ENCODE data around the gene LHFPL6. TPM values are rescaled to one million over a fixed set of nuclear protein-coding genes. Genes with fewer than 3 reads are reported as not detected.
A peak's percentile ranks its signal among the peaks of the same experiment; 100 is the strongest.

Gene LHFPL6
- total RNA-seq, 4 donors from 2014 or later, result 113 to 177 (median 146) TPM

DNA sequence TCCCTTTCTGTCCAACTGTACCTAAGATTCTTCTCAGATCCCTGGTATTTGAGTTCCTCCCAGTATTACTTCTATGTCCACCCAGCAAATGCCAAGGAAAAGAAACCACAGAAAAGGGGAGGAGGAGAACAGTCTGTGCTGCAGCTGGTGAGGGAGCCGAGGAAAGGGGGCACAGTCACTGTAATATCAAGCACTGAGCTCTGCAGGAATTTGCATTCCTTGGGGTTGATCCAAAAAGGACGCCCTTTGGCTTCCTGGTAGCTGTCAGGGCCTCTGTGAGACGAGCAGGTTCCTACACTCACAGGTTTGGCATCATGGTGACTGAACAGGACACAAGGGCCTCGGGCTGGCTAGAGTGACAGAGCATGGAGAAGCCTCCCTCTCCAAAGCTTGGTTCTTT lies 291.4 kb downstream of the LHFPL6 start:
- H3K27me3 ChIP-seq, result no peaks in the 10 kb centered on the region
- H3K4me3 ChIP-seq, result no peak overlapping the region
- peaks cover 0 to 23% (median 1%) of the 10 kb centered on the region in 4 donors for H3K4me1 ChIP-seq
- H3K36me3 ChIP-seq, result no peaks in the 10 kb centered on the region
- H3K9me3 ChIP-seq, result no peaks in the 10 kb centered on the region
- 47 to 53% methylated on average over 4 of the region's 4 CpGs for WGBS, 2 donors
- peak overlapping the region in 1 of 4 donors; percentile 8 for H3K27ac ChIP-seq
- DNase-seq (ENCODE audit: low spot score in 2 of 2), result no peak
- no peak for TF ChIP-seq POLR2A (IDR thresholded peaks at IDR 0.05)
- peak in 1 of 2 donors; percentile 25 for TF ChIP-seq EP300 (IDR thresholded peaks at IDR 0.05)

- H3K27me3 ChIP-seq, result no peaks in the 10 kb centered on the region
- DNase-seq (ENCODE audit: low spot score in 2 of 2), result no peak
- H3K27ac ChIP-seq, result no peak overlapping the region
- peaks cover 0 to 16% (median 0%) of the 10 kb centered on the region in 4 donors for H3K4me1 ChIP-seq
- WGBS, 2 donors, result 54 to 63% methylated on average over 4 of the region's 4 CpGs
- H3K36me3 ChIP-seq, result no peaks in the 10 kb centered on the region
- TF ChIP-seq CTCF (IDR thresholded peaks at IDR 0.05), result no peak
- TF ChIP-seq EP300 (IDR thresholded peaks at IDR 0.05), result no peak
- no peak for TF ChIP-seq POLR2A (IDR thresholded peaks at IDR 0.05)
- H3K9me3 ChIP-seq, result no peaks in the 10 kb centered on the region
- no peak overlapping the region for H3K4me3 ChIP-seq
Measured at GRCh38 chr13:39310961-39311360, 292.0 kb downstream of the LHFPL6 start.

DNA sequence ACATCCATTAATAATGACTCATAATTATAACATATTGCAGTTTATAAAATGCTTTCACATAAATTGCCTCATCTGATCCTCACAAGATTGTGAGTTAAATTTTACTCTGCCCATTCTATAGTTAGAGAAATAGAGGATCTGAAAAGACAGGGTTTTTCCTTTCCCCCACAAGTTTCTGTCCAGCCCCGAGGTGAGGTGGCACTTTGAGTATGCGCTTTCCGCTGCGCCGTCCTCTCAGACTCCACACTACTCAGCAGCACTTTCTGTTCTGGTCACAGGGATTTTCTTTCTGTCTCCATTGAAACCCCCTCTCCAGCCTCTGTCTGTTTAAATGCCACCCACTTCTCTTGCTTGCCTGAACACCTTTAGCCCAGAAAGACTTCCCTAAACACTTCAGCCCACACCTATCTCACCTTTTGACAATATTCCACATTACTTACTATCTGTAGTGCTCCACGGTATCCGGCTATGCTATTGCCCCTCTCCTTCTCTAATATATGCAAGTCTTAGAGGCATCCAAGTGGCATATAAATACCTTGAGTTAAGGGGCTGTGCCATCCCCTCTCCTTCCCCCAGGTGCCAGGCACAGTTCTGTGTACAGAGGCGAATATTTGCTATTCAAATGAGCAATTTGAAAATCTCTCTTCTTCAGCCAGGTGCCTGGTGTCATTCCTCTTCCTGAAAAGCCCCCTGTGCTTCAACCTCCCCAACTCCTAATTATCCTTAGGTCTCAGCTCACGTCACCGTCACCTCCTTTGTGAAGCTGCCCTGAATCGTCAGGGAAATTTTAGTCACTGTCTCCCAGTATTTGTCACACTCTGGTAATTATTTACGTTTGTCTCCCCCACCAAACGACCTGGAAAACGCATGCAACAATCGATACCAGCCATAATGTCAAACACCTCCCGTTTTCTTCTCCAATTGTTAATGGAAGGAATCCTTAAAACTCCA lies 296.1 kb downstream of the LHFPL6 start:
- no peaks in the 10 kb centered on the region for H3K36me3 ChIP-seq
- no peaks in the 10 kb centered on the region for H3K9me3 ChIP-seq
- H3K4me1 ChIP-seq, result peaks cover 0 to 15% (median 0%) of the 10 kb centered on the region in 4 donors
- TF ChIP-seq POLR2A (IDR thresholded peaks at IDR 0.05), result no peak
- TF ChIP-seq EP300 (IDR thresholded peaks at IDR 0.05), result no peak
- TF ChIP-seq CTCF (IDR thresholded peaks at IDR 0.05), result no peak
- H3K27ac ChIP-seq, result no peak overlapping the region
- no peak overlapping the region for H3K4me3 ChIP-seq
- H3K27me3 ChIP-seq, result no peaks in the 10 kb centered on the region
- no peak for DNase-seq (ENCODE audit: low spot score in 2 of 2)
- 77 to 79% methylated on average over 16 of the region's 16 CpGs for WGBS, 2 donors

- Histone ChIP-seq H3K36me3 (no peaks in the 10 kb centered on the region), H3K4me3 (no peak overlapping the region), H3K27ac (no peak overlapping the region), H3K27me3 (no peaks in the 10 kb centered on the region), H3K4me1 (no peaks in the 10 kb centered on the region), H3K9me3 (no peaks in the 10 kb centered on the region)
- no peak for TF ChIP-seq CTCF (IDR thresholded peaks at IDR 0.05)
- TF ChIP-seq POLR2A (IDR thresholded peaks at IDR 0.05), result no peak
- no peak for TF ChIP-seq EP300 (IDR thresholded peaks at IDR 0.05)
- WGBS, 2 donors, result 56 to 59% methylated on average over 3 of the region's 3 CpGs
- DNase-seq (ENCODE audit: low spot score in 2 of 2), result no peak
Measured at GRCh38 chr13:39302820-39303219, 300.2 kb downstream of the LHFPL6 start.

DNA sequence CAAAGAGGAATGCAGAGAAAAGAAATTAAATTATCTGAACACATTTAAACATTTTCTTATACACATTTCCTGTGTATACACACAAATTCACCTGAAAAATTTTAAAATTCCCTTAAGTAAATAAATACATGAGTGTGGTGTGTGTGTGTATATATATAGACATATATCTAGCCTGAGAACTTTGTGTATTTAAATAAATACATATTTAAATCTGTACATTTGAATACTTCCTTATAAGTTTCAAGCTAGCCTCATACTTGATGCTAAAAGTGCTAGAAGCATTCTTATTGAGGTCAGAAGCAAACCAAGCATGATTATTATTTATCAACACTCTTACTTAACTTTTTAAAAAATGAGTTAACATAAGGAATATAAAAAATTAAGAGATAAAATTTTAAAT lies 304.0 kb downstream of the LHFPL6 start:
- H3K4me1 ChIP-seq, result no peaks in the 10 kb centered on the region
- H3K36me3 ChIP-seq, result no peaks in the 10 kb centered on the region
- no peaks in the 10 kb centered on the region for H3K27me3 ChIP-seq
- TF ChIP-seq EP300 (IDR thresholded peaks at IDR 0.05), result no peak
- TF ChIP-seq POLR2A (IDR thresholded peaks at IDR 0.05), result no peak
- DNase-seq (ENCODE audit: low spot score in 2 of 2), result no peak
- no peak overlapping the region for H3K4me3 ChIP-seq
- H3K9me3 ChIP-seq, result peaks cover 0 to 5% (median 0%) of the 10 kb centered on the region in 4 donors
- no peak overlapping the region for H3K27ac ChIP-seq

DNA sequence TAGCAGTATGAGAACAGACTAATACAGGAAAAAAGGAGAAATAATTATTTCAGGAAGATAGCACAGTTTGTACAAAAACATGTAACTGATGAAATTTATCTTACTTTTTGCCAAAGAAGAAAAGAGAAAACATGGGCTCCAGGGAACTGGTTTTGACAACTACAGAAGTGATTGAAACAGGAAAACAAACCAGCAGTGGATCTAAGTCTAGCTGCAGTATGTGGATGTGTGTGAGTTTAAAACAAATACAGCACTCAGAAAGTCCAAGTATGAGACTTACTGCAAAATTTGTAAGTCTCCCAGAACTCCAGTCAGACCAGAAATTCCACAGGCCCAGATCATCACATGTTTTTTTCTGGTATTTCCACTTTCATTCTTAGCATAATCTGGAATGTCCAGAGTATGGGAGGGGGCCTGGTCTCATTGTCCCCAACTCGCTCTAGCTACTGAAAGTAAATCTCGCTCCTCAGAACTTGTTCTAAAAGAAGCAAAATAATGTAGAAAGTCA lies 305.3 kb downstream of the LHFPL6 start:
- peak overlapping the region in 2 of 4 donors; percentile 33 to 66 for H3K27ac ChIP-seq
- WGBS, 2 donors, result 49 to 62% methylated on average over 2 of the region's 2 CpGs
- H3K9me3 ChIP-seq, result peaks cover 0 to 5% (median 0%) of the 10 kb centered on the region in 4 donors
- H3K36me3 ChIP-seq, result no peaks in the 10 kb centered on the region
- no peak overlapping the region for H3K4me3 ChIP-seq
- H3K4me1 ChIP-seq, result no peaks in the 10 kb centered on the region
- TF ChIP-seq CTCF (IDR thresholded peaks at IDR 0.05), result no peak
- no peak for TF ChIP-seq POLR2A (IDR thresholded peaks at IDR 0.05)
- TF ChIP-seq EP300 (IDR thresholded peaks at IDR 0.05), result no peak
- no peaks in the 10 kb centered on the region for H3K27me3 ChIP-seq
- DNase-seq (ENCODE audit: low spot score in 2 of 2), result no peak
